IPS-11a (cell line): Measurements from ENCODE around the gene GNG3.
A peak's percentile ranks its signal among the peaks of the same experiment; 100 is the strongest.
"Not testable (repeated sequence)": the region's sequence is repeated elsewhere in the genome, so short reads cannot be mapped to it uniquely, and the experiment has no call there.

Experiments used
- H3K4me3 ChIP-seq: one replicate; pipeline ENCODE4 v1.5.1; 2013; ENCODE audit warnings: low read depth, low read length, control low read depth

The GNG3 gene

DNA sequence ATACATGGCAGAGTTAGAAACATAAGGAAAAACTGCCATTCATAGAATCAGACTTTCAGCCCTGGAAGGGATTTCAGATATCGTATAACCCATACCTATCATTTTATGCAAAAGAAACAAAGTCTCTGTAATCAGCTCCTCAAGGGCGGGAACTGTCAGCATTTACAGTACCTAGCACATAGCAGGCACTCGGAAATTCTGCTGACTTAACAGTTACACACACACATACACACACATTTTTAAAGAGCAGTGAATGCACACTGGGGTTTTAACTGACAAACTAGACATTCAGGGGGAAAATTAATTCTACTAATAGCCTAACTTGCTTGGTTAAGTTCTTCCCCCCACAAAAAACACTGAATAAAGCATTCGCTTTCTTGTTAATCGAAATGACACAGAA lies 8.7 kb downstream of the GNG3 start:
- no peak overlapping the region for H3K4me3 ChIP-seq

DNA sequence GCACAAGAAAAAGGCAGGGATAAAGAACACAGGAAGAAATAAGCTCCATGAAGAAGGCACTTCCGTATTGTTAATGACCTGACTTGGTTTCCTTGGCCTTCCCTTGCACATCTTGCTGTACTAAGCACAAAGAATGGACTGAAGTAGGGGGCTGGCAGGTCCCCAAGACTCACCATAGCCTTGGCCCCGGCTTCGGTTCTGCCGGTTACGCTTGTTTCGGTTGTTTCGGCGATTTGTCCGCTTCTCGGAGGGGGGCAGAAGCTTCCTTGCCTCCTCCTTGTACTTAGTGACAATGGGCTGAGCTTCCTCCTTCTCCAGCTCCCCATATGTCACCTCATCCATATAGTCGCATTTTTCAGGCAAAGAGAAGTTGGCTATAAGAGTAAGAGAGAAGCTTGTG lies 9.3 kb downstream of the GNG3 start:
- H3K4me3 ChIP-seq: no peak overlapping the region

DNA sequence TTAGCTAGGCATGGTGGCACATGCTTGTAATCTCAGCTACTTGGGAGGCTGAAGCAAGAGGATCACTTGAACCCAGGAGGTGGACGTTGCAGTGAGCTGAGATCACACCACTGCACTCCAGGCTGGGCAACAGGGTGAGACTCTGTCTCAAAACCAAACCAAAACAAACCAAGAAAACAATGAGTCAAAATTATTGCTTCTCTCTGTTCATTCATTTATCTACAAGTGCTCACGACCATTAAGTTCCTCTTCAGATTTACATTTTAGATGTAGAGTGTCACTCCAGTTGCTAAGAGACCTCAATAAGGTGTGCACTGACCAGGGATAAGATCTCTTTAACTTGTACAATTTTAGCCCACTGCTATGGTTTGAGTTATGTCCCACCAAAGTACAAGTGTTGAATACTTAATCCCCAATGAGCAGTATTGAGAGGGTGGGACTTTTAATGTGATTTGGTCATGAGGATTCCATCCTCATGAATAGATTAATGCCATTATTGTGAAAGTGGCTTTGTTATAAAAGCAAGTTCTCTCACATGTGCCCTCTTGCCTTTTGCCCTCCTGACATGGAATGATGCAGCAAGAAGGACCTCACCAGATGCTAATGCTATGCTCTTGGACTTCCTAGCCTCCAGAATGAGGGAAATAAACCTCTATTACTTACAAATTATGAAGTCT lies 12.0 kb downstream of the GNG3 start:
- no peak overlapping the region for H3K4me3 ChIP-seq

DNA sequence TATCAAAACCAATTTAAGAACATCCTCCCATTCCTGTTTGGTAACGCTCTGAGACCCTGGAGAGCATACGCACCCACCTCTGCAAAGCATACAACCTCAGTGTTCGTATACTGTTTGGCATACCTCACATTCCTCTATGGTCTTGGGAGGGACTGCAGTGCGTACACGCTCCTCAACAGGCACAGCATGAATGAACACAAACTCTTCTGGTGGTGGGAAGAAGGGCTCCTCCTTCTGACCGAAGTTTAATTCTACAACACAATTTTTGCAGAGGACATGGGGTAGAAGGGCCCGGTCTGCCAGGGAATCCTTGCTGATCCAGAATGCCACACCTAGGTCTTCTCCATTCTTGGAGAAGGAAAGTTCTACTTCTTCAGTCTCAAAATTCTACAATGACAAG lies 14.5 kb downstream of the GNG3 start:
- H3K4me3 ChIP-seq: no peak overlapping the region

DNA sequence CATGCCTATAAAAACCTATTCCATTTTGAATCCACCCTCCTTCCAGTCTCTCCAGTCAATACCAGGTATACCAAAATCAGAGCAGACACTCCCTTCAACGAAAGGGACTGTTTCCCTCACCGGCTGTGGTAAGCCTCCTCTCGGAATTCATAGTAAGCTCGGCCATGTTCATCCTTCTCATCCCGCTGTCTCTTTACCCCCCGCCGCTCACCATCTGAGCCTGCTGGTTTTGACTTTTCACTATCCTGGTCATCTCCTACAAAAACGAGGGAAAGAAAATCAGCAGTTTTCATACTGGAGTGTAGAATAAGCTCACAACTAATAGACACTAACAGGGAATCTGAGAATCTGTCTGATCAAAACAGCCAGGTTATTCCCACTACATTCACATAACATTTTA lies 16.7 kb downstream of the GNG3 start:
- no peak overlapping the region for H3K4me3 ChIP-seq

DNA sequence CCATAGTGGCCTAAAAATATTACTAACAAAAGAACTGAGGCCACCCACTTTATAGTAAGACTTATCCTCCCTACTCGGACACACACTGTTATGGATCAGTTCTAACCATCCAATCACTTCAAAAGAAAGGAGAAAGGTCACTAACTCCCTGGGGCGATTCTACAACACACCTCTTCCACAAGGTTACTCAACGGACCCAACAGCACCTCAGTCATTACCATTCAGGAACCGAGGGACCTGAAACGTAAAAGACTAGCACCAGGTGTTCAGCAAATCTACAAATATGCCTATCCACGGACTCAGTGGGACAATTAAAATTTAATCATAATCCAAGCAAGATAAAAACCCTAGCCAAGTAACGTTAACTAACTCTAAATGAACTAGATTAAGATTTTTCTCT lies 18.2 kb downstream of the GNG3 start:
- H3K4me3 ChIP-seq: peak overlapping the region; percentile 97

DNA sequence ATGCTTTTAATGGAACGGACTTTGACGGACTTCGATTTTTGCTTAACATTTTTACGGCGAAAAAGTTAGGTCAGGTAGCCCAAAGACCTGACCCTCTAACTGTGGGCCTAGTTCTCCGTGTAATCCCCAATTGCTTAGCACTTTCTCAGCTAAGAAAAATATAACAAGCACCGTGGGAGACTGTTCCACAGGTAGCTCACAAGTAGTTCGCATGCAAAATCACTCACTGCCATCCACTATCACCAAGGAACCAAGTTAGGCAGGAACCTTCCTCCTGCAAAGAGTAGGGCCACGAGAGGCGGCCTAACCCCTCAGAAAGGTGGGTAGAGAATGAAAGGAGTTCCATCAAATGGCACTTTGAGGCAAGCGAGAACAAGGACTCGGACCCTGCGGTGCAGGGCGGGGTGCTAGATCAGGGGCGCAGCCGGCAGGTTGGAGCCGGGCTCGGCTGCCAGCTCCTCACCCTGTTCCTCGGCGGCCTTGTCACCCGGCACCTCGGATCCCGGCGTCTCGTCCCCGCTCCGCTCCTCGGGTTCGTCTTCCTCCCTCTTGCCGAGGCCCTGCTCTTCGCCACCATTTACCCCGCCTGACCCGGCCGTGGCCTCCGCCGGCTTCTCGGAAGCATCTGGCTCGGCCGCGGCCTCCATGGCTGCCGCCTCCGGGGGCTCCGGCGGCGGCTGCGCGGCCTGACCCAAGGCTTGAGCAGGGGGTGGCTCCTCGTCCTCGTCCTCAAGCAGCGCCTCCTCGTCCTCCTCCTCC lies 18.9 kb downstream of the GNG3 start:
- peak overlapping the region; percentile 97 for H3K4me3 ChIP-seq

DNA sequence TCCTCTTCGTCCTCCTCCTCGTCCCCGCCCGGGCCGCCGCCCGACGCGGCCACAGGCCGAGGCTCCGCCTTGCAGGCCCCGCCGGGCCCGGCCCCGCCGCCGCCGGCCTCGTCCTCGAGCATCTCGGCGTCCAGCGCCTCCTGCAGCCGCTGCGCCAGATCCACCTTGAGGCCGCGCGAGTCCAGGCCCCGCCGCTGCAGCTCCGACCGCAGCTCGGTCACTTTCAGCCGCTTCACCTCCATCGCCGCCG lies 19.4 kb downstream of the GNG3 start:
- peak overlapping the region; percentile 97 for H3K4me3 ChIP-seq

DNA sequence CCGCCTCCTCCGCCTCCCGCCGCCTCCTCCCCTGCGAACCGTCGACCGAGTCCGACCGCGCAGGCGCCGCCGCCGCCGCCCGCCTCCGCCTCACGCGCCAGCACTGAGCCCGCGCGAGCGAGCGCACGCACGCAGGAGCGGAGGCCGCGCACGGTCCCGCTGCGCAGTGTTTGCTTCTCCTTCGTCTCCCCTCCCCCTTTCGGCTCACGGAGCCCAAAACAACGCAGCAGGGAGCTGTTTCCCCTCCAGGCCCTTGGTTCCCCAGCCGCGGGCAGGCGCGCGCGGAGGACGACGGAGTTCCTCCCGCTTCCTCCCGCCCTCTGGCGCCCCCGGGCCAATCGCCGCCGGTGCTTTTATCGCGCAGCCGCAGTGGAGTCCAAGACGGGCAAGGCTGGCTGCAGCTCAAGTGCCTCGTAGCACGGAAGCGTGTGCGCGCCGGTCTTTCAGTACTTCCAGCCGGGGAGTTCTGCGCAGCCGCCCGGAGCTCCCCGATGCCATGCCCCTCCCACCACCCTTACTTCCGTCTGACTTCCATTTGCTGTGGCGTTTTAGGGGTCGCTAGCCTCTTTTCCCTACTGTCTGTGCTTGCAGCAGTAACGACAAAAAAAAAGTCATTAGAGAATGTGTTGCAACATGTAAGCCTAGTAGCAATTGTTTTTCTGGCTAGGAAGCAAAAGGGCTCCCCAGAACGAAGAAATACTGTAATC lies 19.8 kb downstream of the GNG3 start, which contains the start of gene HNRNPUL2:
Gene HNRNPUL2 (minus strand): TSS at position 293 of the 707 bp plus-strand sequence. CDS start 301 bp downstream, outside the sequence.
- peak within 1 kb of the TSS; percentile 97 for H3K4me3 ChIP-seq

DNA sequence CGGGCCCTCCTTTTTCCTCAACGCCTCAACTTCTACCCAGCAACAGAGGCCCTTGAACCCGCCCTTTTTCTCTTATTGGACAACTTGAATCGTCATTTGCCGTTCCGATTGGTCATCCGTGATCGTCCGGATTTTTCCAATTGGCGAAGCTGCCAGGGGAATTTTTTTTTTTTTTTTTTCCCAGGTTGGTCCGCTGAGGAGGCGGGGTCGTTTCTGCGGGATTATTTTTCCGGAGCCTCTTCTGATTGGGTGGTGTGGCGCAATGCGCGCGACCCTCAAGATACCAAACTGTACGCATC lies 20.3 kb downstream of the GNG3 start:
- H3K4me3 ChIP-seq: peak overlapping the region; percentile 97

DNA sequence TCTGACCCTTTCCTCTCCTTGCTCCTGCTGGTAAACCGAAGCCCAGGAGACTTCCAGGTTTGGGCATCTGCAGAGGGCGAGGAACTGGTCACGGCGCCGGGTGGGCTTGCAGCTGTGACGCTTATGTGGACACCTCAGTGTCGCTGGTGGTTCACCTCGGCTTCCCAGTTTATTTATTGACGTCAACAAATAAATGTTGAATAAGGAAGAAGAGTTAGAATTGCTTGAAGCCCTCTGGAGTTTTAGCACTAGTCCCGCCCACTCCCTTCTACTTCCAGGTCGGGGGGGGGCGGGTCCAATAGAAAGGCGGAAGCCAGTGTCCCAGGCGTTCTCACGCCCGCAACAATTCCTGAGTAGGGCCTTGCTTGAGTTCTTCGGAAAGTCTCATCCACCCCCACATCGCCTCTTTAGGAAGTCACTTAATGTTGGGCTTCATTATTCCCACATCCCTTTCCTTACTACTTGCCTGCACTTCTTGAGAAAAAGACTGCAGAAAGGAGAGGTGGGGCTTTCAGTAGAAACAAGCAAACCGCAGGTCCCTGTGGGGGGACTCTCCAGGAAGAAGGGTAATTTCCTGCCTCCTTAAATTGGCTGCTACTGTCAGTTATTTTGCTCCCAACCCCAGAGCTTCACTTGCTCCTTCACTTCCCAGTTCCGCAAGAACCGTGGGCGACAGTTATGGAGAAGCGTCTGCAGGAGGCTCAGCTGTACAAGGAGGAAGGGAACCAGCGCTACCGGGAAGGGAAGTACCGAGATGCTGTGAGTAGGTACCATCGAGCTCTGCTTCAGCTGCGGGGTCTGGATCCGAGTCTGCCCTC lies 20.9 kb downstream of the GNG3 start, which contains the start of gene TTC9C:
Gene TTC9C (plus strand): TSS at position 316 of the 818 bp plus-strand sequence. CDS start 363 bp downstream, at position 679.
- H3K4me3 ChIP-seq: peak within 1 kb of the TSS; percentile 97

DNA sequence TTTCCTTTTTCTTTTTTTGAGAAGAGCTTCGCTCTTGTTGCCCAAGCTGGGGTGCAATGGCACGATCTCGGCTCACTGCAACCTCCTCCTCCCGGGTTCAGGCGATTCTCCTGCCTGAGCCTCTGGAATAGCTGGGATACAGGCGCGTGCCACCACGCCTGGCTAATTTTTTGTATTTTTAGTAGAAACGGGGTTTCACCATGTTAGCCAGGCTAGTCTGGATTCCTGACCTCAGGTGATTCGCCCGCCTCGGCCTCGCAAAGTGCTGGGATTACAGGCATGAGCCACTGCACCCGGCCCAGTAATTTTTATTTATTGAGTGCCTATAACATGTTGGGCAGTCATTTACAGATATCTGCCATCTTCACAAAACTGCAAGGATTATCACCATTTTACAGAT lies 22.6 kb downstream of the GNG3 start:
- not testable (repeated sequence) for H3K4me3 ChIP-seq

DNA sequence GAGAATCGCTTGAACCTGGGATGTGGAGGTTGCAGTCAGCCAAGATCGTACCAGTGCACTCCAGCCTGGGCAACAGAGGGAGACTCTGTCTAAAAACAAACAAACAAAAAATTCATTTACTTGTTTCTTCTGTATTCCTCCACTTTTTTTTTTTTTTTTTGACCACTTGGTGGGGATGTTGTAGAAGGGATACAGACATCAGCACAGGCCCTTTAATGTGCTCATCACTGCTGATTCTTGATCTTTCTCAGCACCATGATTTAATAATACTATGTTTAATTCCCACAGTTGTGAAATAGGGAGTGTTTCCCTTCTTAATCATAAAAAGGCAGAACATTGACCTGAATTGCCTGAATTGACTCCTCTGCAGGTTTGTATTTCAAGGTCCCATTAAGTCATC lies 25.4 kb downstream of the GNG3 start:
- no peak overlapping the region for H3K4me3 ChIP-seq

DNA sequence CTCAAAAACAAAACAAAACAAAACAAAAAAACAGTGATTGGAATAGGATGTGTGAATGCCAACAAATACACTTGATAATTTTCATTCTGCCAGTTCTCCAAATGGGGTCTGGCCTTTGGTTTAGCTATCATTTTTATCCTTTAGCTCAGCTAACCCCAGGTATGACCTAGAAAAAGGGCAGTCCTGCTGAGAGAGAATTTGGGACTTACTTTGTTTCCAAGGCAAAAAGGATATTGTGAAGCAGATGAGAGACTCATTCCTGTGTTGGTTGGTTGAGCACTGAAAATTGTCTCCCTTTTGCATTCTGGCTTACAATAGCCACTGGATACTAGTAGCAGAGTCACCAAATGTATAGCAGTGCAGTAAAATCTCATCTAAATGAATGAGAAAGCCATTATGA lies 29.7 kb downstream of the GNG3 start:
- no peak overlapping the region for H3K4me3 ChIP-seq

DNA sequence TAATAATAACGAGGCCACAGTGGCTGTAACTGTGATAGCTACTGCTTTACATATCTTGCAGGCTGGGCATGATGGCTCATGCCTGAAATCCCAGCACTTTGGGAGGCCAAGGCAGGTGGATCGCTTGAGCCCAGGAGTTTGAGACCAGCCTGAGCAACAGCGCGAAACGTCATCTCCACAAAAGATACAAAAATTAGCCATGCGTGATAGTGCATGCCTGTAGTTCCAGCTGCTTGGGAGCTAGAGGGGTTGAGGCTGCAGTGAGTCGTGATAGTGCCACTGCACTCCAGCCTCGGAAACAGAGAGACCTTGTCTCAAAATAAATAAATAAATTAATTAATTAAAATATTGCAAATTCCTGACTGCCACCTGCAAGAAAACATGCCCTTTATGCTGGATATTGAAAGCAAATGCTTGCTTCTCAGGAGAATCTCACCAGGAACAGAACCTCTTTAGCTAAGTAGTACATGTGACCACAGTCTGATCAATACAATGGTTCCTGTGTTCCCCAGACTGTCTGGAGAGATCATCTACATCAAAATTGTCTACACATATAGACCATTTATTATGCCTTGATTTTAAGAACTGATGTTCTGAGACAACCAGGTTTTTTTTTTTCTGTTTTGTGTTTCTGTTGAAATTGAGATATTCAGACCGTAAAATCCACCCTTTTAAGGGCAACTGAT lies 40.1 kb downstream of the GNG3 start:
- no peak overlapping the region for H3K4me3 ChIP-seq

DNA sequence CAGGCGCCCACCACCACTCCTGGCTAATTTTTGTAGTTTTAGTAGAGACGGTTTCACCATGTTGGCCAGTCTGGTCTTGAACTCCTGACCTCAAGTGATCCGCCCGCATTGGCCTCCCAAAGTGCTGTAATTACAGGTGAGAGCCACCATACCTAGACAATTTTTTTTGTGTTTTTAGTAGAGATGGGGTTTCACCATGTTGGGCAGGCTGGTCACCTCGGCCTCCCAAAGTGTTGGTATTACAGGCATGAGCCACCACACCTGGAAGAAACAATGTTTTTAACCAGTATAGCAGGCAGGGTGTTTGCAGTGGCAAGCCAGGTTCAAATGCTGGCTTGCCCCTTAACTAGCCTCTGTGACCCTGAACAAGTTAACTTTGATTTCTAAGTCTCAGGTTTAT lies 42.5 kb downstream of the GNG3 start:
- H3K4me3 ChIP-seq: not testable (repeated sequence)

DNA sequence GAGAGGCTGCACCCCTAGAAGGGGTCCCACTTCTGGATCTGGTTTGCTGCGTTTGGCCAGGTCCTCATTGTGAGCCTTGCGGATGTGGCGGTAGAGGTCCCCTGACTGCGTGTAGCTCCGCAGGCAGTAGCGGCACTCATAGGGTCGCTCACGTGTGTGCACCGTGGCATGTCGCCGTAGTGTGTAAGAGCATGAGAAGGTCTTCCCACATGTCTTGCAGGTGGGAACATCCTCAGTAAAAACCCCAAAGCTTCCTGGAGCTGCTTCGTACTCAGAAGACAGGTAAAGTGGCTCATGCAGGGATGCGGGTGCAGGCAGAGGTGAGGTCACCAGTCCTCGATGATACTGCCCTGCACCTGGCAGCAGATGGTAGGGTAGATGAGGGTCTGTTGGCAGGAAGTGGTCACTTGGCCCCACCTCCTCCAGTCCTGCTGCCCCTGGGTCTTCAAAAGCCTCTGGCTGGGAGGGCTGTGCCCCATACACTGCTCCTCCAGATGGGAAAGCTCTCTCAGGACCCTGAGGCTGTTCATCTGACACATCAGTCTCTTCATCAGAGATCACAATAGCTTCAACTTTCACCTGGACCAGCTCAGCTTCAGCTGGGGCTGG lies 44.8 kb downstream of the GNG3 start:
- no peak overlapping the region for H3K4me3 ChIP-seq

DNA sequence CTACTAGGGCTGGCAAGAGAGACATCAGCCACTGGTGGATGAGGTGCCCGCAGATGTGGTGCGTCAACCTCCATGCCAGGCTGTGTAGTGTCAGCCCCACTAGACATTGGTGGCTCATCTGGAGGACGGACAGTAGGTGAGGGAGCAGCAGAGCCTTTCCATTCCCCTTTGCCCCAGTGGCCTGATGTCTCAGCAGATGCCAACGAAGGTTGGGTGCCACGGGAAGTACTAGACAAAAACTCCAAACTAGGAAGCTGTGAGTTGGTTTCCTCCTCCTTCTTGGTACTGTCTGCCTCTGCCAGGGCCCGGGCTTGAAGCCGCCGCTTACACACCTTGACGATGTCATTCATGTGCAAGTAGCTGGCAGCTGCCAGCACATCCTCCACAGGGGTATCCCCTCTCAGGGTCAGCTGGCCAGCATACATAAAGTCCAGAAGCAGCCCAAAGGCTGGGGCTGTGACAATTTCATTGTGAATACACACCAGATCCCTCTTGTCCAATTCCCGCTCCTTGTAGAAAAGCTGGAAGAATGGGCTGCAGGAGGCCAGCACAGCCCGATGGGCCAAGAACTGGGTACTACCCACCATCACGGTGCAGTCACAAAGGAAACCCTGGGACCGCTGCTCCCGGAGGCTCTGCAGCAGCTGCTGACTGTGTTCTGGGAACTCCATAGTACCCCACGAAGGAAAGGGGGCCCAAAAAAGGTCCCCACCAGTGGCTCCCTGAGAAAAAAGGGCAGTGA lies 45.7 kb downstream of the GNG3 start:
- no peak overlapping the region for H3K4me3 ChIP-seq

DNA sequence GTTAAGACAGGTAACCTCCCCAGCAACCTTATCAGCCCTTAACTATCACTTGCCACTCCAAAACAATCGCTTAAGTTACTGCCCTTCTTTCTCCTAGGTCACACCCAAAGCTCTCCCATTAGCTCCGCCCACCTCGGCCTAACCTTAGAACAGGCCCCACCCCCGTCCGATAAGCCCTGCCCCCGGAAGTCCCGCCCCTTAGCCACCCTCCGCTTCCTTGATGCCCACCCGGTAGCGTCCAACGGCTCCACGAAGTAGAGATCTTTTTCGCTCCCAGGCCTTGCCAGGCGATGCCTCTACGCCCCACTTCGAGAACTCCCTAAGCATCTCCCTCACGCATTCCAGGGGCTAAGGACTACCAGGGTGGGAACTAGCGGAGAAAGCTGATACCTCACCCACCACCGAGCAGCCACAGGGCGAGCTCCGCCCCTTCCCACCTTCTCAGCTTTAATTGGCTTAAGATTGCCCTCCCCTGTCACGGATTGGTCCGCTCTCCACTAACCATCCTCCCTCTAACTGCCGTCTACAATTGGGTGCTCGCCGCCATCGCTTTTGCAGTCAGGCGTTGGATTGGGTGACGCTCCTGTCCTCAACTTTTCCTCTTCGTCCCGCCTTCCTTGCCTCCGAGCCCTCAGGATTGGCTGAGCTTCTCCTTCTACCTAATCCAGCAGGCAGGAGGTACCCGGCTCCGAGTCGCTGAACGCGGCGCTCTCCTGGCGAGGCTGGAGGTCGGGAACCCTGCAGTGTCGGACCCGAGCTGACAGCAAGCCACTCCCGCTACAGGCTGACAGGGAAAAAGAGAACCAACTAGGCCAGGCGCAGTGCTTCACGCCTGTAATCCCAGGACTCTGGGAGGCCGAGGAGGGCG lies 46.5 kb downstream of the GNG3 start, which contains the start of gene ZBTB3:
Gene ZBTB3 (minus strand): TSS at position 425 of the 868 bp plus-strand sequence. CDS start 496 bp downstream, outside the sequence.
- peak within 1 kb of the TSS; percentile 97 for H3K4me3 ChIP-seq
